Progenitor cell of endocrine pancreas (in vitro differentiated cells): ENCODE results near the gene IFITM10. TPM values are rescaled to one million over a fixed set of nuclear protein-coding genes. Genes with fewer than 3 reads are reported as not detected.

Source experiments
- DNase-seq: peaks from one replicate; pipeline ENCODE4 v3.0.0; 2021; ENCODE audit warnings: low spot score; ENCODE audit not compliant: unreplicated experiment
- H3K27ac Mint-ChIP-seq: 2 replicates; pipeline ENCODE4 v1.8.0; 2021; ENCODE audit warnings: mild to moderate bottlenecking, moderate library complexity, mixed read lengths
- H3K27me3 Mint-ChIP-seq: 2 replicates; pipeline ENCODE4 v1.8.0; 2021; ENCODE audit warnings: mixed read lengths
- H3K36me3 Mint-ChIP-seq: 2 replicates; pipeline ENCODE4 v1.8.0; 2022; ENCODE audit warnings: mixed read lengths; ENCODE audit not compliant: insufficient read depth
- H3K4me1 Mint-ChIP-seq: 2 replicates; pipeline ENCODE4 v1.8.0; 2021; ENCODE audit warnings: low read depth, mixed read lengths
- H3K4me3 Mint-ChIP-seq: 2 replicates; pipeline ENCODE4 v1.8.0; 2021; ENCODE audit warnings: low read depth, mild to moderate bottlenecking, moderate library complexity, mixed read lengths
- H3K9me3 Mint-ChIP-seq: 2 replicates; pipeline ENCODE4 v1.8.0; 2021; ENCODE audit warnings: low read depth, mixed read lengths
- total RNA-seq: library from RNA; stranded (reverse); gene quantifications from 2 replicates; pipeline ENCODE4 v1.2.1, GENCODE V29; 2021
- TF ChIP-seq, protein P1 (sequence below): fragments of 200-600 bp; sonication (generic); IDR thresholded peaks from one replicate; pipeline ENCODE4 v1.5.0; 2021; ENCODE audit warnings: antibody characterized with exemption, mild to moderate bottlenecking; ENCODE audit not compliant: unreplicated experiment

Gene IFITM10
- total RNA-seq, 1 donor from 2014 or later: 1.2 TPM

DNA sequence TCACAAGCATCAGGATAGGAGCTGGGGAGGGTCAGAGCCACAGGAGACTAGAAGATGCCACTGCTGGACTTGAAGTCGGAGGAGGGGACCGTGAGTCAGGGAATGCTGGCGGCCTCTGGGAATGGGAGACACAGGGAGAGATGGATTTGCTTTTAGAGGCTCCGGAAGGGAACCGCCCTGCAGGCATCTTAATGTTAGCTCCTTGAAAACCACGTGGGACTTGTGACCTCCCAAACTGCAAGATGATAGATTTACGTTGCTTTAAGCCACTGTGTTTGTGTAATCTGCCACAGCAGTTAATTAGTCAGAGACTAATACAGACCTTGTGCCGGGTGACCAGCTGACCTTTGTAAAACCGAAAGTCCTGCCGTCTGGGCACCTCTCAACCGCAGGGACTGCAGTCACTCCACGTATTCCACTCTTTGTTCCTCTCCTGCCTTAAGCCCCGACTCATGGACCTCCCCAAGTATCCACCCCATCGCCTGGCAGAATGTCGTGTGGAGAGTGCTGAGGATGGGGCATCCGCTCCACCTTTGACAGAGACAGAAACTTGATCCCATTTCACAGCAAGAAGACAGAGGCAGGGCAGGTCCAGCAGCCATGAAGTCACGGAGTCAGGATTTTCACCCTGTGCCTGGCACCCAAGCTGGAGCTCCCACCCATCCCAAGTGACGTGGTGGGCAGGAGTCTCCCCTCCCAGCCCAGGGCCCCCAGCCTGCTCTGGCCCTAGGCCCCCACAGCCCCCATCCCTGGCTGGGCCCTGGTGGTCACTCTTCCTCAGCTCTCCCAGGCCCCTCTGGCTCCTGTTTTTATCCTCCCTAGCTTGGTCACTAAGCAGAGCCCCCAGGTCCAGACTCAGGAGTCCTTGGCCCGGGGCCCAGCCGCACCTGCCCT is 32.7 kb upstream of the IFITM10 start:
- Mint-ChIP-seq H3K27ac (no peak overlapping the region), H3K9me3 (no peaks in the 10 kb centered on the region), H3K36me3 (no peaks in the 10 kb centered on the region), H3K4me1 (peaks cover 4% of the 10 kb centered on the region), H3K4me3 (no peak overlapping the region), H3K27me3 (peaks cover 46% of the 10 kb centered on the region)
- TF ChIP-seq, protein P1, sequence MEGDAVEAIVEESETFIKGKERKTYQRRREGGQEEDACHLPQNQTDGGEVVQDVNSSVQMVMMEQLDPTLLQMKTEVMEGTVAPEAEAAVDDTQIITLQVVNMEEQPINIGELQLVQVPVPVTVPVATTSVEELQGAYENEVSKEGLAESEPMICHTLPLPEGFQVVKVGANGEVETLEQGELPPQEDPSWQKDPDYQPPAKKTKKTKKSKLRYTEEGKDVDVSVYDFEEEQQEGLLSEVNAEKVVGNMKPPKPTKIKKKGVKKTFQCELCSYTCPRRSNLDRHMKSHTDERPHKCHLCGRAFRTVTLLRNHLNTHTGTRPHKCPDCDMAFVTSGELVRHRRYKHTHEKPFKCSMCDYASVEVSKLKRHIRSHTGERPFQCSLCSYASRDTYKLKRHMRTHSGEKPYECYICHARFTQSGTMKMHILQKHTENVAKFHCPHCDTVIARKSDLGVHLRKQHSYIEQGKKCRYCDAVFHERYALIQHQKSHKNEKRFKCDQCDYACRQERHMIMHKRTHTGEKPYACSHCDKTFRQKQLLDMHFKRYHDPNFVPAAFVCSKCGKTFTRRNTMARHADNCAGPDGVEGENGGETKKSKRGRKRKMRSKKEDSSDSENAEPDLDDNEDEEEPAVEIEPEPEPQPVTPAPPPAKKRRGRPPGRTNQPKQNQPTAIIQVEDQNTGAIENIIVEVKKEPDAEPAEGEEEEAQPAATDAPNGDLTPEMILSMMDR: no peak
- DNase-seq: no peak

DNA sequence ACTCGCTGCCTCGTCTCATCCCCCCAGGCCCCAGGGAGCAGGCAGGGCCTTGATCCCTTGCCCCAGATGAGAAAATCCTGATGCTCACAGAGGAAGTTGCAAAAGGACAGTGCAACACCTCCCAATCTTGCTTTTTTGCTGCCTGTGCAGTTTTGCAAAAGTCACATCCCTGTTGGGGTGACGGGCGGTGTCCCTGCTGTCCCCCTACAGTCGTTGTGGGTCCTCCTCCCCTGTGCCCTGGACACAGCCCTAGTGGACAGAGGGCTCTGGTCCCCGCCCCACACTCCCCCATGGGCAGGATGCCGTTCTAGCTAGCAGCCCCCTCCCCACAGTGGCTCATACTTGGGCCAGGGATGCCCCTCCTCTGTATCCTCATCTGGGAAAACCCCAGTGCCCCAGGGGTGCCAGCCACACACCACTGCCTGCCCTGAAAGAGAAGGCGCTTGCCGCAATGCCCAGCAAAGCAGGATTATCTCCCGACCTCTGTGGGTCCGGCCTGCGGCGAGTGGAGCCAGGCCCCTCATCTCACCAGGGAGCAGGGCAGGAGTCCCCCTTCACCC is 31.7 kb upstream of the IFITM10 start:
- H3K9me3 Mint-ChIP-seq: no peaks in the 10 kb centered on the region

DNA sequence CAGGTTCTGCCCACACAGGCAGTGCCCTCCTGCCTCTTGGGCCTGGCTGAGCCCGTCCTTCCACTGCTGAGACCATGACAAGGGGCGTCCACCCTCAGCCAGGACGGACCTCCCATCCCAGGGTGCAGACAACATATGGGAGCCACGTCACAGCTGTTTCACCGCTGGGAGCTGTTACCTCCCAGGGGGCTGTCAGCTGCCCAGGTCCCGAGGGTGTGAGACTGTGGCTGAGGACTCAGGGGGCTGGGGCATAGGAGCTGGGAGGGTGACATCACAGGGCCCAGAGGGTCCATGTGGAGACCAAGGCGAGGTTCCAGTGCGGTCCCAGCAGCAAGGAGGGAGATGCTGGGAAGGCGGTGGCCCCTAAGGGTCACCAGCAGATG is 31.2 kb upstream of the IFITM10 start:
- DNase-seq: no peak
- H3K27ac Mint-ChIP-seq: no peak overlapping the region
- no peak overlapping the region for H3K4me3 Mint-ChIP-seq

More for the DNA sequence above, 31.7 kb upstream of the IFITM10 start:
- Mint-ChIP-seq H3K36me3 (no peaks in the 10 kb centered on the region), H3K4me1 (peaks cover 4% of the 10 kb centered on the region), H3K4me3 (no peak overlapping the region), H3K27me3 (peaks cover 46% of the 10 kb centered on the region), H3K27ac (no peak overlapping the region)
- TF ChIP-seq, protein P1: no peak
- no peak for DNase-seq

DNA sequence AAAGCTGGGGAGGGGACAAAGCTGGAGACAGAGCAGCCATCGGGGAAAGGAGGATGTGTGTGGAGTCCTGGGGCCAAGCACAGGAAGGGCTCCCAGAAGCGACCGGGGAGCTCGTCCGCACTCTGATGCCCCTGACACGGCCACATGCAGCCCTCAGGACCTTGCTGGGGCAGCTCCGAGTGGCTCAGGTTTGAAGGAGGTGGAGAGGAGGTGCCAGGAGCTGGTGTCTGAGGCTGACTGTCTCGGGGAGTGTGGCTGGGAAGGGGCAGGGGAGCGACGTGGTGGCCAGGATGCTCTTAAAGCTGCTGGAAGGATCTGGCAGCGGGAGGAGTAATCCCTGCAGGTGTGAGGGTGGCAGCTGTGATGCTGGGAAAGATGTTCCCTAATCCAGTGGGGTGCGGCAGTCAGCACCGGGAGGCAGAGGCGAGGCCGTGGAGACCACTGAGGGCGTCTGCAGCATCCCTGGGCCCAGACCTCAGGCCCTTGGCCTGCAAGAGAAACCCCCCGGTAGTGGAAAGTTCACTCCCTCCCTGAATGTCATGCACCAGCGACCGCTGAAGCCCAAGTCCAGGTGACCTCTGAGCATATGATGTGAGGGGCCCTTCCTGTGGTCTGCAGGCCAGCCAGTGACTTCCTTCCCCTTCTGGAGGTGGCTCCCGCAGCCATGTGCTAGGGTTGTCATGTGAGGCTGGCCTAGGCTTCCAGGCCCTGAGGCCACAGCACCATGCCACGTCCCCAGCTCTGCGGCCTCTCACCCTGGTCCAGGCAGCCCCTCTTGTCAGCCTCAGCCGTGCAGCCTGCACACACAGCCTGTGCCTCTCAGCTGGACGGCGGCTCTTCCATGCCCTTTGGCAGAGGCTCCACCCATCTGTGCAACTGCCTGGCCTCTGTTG is 30.6 kb upstream of the IFITM10 start:
- Mint-ChIP-seq H3K4me3 (no peak overlapping the region), H3K27ac (no peak overlapping the region), H3K27me3 (peaks cover 45% of the 10 kb centered on the region), H3K9me3 (no peaks in the 10 kb centered on the region), H3K4me1 (peaks cover 4% of the 10 kb centered on the region), H3K36me3 (no peaks in the 10 kb centered on the region)
- TF ChIP-seq, protein P1: no peak
- DNase-seq: no peak

More for the DNA sequence above, 31.2 kb upstream of the IFITM10 start:
- no peaks in the 10 kb centered on the region for H3K36me3 Mint-ChIP-seq
- H3K27me3 Mint-ChIP-seq: peaks cover 48% of the 10 kb centered on the region
- H3K9me3 Mint-ChIP-seq: no peaks in the 10 kb centered on the region
- peaks cover 4% of the 10 kb centered on the region for H3K4me1 Mint-ChIP-seq
- TF ChIP-seq, protein P1: no peak
